Stomach (tissue), 9 donors: Measurements from ENCODE around the gene DLG2. TPM values are rescaled to one million over a fixed set of nuclear protein-coding genes. Genes with fewer than 3 reads are reported as not detected.

ENCODE experiments used
- DNase-seq, 2 donors: peaks; one replicate each; pipeline versions ENCODE4 v3.0.0 to v3.0.0-alpha.2; 2013 to 2019
- H3K27ac ChIP-seq, 5 donors: fragments of 200-600 bp in 4 of 5; sonication (generic) in 4 of 5; one replicate each; pipeline ENCODE4 v1.5.1; 2013 to 2019; ENCODE audit warnings: mild to moderate bottlenecking in 1 of 5, moderate library complexity in 1 of 5
- H3K27me3 ChIP-seq, 3 donors: fragments of 200-600 bp; sonication (generic); one replicate each; pipeline ENCODE4 v1.5.1; 2017 to 2019; ENCODE audit warnings: mixed run types in 1 of 3
- H3K36me3 ChIP-seq, 4 donors: fragments of 200-600 bp; sonication (generic); 1 replicate in 3 of 4; 2 replicates in 1 of 4; pipeline ENCODE4 v1.5.1; 2016 to 2019
- H3K4me1 ChIP-seq, 4 donors: fragments of 200-600 bp; sonication (generic); one replicate each; pipeline ENCODE4 v1.5.1; 2016 to 2019
- H3K4me3 ChIP-seq, 4 donors: fragments of 200-600 bp; sonication (generic) in 3 of 4; one replicate each; pipeline ENCODE4 v1.5.1; 2016 to 2019; ENCODE audit warnings: mild to moderate bottlenecking in 1 of 4
- H3K9me3 ChIP-seq, 4 donors: fragments of 200-600 bp; sonication (generic); one replicate each; pipeline ENCODE4 v1.5.1; 2016 to 2019
- EP300 ChIP-seq: sonication (generic); formaldehyde crosslinking; IDR thresholded peaks from one replicate; pipeline ENCODE4 v1.6.1; 2017; ENCODE audit warnings: antibody characterized with exemption
- POLR2A ChIP-seq, 4 donors: fragments of 450-650 bp; IDR thresholded peaks; one replicate each; pipeline ENCODE4 v1.6.1; 2016; ENCODE audit warnings: antibody characterized with exemption in 4 of 4, control low read depth in 2 of 4, mild to moderate bottlenecking in 1 of 4, moderate library complexity in 1 of 4
- POLR2AphosphoS5 ChIP-seq, 3 donors: sonication (generic); formaldehyde crosslinking; IDR thresholded peaks; one replicate each; pipeline ENCODE4 v1.6.1; 2016; ENCODE audit warnings: antibody characterized with exemption in 3 of 3
- WGBS, 5 donors: extraction: QIAGEN DNeasy Blood & Tissue Kit in 3 of 5; methylation state at CpG; one replicate each; pipeline versions ENCODE4 v1.1.5 to v1.1.7; 2013 to 2018; 5-methylcytosine and 5-hydroxymethylcytosine counted together
- intact Hi-C: fragments of 100-400 bp; cut with DNase I; formaldehyde crosslinking; loops from one replicate; pipeline ENCODE4 v1.15.1; 2023; ENCODE audit warnings: low total_unique reads
- polyA plus RNA-seq, 3 donors: library from polyadenylated mRNA; stranded (reverse); fragments of 200-250 nt; gene quantifications; one replicate each; pipeline ENCODE4 v1.2.3, GENCODE V29; 2013
- total RNA-seq, 5 donors: library from RNA; depleted of rRNA; stranded (reverse); fragments of >200 nt; gene quantifications; one replicate each; pipeline versions ENCODE4 v1.1.0 to v1.2.3, GENCODE V29; 2014 to 2016
- TF ChIP-seq, protein P1 (sequence below), 7 experiments: fragments of 450-650 bp in 4 of 7; fragments of 200-600 bp in 3 of 7; sonication (generic) in 3 of 7; IDR thresholded peaks; one replicate each; pipeline ENCODE4 v1.5.1; 2016 to 2019; ENCODE audit warnings: antibody characterized with exemption in 7 of 7, control low read depth in 2 of 7, mild to moderate bottlenecking in 1 of 7
- donor health status: healthy with polysubstance abuse.
- donor health status: Bipolar disorder and iron deficiency.
- donor health status: healthy.

DLG2 gene
- total and polyA plus RNA-seq, 8 donors: 1.3 to 19.1 (median 3.5) TPM

- Histone ChIP-seq H3K4me3 (no peak overlapping the region), H3K27ac (no peak overlapping the region), H3K27me3 (no peaks in the 10 kb centered on the region), H3K4me1 (no peaks in the 10 kb centered on the region), H3K9me3 (peaks cover 0 to 21% (median 9%) of the 10 kb centered on the region in 4 donors), H3K36me3 (peaks cover 0 to 19% (median 2%) of the 10 kb centered on the region in 4 donors)
- intact Hi-C loops: no loop called here
- TF ChIP-seq, protein P1, sequence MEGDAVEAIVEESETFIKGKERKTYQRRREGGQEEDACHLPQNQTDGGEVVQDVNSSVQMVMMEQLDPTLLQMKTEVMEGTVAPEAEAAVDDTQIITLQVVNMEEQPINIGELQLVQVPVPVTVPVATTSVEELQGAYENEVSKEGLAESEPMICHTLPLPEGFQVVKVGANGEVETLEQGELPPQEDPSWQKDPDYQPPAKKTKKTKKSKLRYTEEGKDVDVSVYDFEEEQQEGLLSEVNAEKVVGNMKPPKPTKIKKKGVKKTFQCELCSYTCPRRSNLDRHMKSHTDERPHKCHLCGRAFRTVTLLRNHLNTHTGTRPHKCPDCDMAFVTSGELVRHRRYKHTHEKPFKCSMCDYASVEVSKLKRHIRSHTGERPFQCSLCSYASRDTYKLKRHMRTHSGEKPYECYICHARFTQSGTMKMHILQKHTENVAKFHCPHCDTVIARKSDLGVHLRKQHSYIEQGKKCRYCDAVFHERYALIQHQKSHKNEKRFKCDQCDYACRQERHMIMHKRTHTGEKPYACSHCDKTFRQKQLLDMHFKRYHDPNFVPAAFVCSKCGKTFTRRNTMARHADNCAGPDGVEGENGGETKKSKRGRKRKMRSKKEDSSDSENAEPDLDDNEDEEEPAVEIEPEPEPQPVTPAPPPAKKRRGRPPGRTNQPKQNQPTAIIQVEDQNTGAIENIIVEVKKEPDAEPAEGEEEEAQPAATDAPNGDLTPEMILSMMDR (IDR thresholded peaks at IDR 0.05): no peak
- TF ChIP-seq EP300 (no peak), POLR2A (IDR thresholded peaks at IDR 0.05) (no peak), POLR2AphosphoS5 (IDR thresholded peaks at IDR 0.05) (no peak)
- WGBS, 5 donors: 53 to 63% (median 59%) methylated on average over 6 of the region's 6 CpGs
- DNase-seq: peak in 1 of 2 donors; percentile 23
These were observed 86.4 kb downstream of the DLG2 start for GRCh38 chr11:85540635-85541205.

GRCh38 chr11:85540181-85540580 is 87.0 kb downstream of the DLG2 start:
- Histone ChIP-seq H3K27ac (no peak overlapping the region), H3K4me3 (no peak overlapping the region), H3K4me1 (no peaks in the 10 kb centered on the region), H3K27me3 (no peaks in the 10 kb centered on the region), H3K9me3 (peaks cover 0 to 26% (median 12%) of the 10 kb centered on the region in 4 donors), H3K36me3 (peaks cover 0 to 25% (median 2%) of the 10 kb centered on the region in 4 donors)
- DNase-seq: no peak
- 80 to 92% (median 83%) methylated on average over 5 of the region's 5 CpGs for WGBS, 5 donors
- intact Hi-C loops: no loop called here
- TF ChIP-seq EP300: no peak
- TF ChIP-seq, protein P1 (IDR thresholded peaks at IDR 0.05): no peak
- TF ChIP-seq POLR2A (IDR thresholded peaks at IDR 0.05): no peak
- no peak for TF ChIP-seq POLR2AphosphoS5 (IDR thresholded peaks at IDR 0.05)

DNA sequence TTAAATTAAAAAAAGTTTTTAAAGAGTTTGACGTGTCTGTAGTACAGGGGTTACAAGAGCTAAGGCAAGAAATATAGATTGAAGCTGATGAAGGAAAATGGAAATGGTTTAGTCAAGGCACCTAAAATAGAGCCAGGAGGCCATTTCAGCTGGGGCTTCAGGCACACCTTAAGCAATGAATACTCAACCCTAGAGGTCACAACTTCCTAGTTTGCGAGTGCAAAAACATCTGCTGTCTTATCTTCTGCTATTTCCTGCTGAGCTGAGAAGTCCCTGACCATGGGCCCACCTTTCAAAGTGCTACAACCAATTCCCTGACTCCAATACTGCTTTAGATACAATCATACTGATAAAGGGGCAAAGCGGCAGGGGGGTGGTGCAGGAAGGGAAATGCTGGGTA is 87.4 kb downstream of the DLG2 start:
- no peak for DNase-seq
- Histone ChIP-seq H3K4me1 (no peaks in the 10 kb centered on the region), H3K4me3 (no peak overlapping the region), H3K36me3 (peaks cover 0 to 29% (median 2%) of the 10 kb centered on the region in 4 donors), H3K27ac (no peak overlapping the region), H3K27me3 (no peaks in the 10 kb centered on the region), H3K9me3 (peaks cover 0 to 31% (median 14%) of the 10 kb centered on the region in 4 donors)
- 68 to 80% (median 75%) methylated on average over 3 of the region's 3 CpGs for WGBS, 5 donors
- intact Hi-C loops: no loop called here
- TF ChIP-seq POLR2A (IDR thresholded peaks at IDR 0.05): no peak
- TF ChIP-seq POLR2AphosphoS5 (IDR thresholded peaks at IDR 0.05): no peak
- TF ChIP-seq EP300: no peak
- TF ChIP-seq, protein P1 (IDR thresholded peaks at IDR 0.05): no peak

- Histone ChIP-seq H3K27me3 (no peaks in the 10 kb centered on the region), H3K9me3 (peaks cover 0 to 34% (median 17%) of the 10 kb centered on the region in 4 donors), H3K4me3 (no peak overlapping the region), H3K4me1 (no peaks in the 10 kb centered on the region), H3K27ac (no peak overlapping the region), H3K36me3 (peaks cover 0 to 32% (median 2%) of the 10 kb centered on the region in 4 donors)
- 80 to 95% (median 85%) methylated on average over 1 of the region's 1 CpG for WGBS, 5 donors
- TF ChIP-seq EP300: no peak
- TF ChIP-seq, protein P1 (IDR thresholded peaks at IDR 0.05): no peak
- TF ChIP-seq POLR2AphosphoS5 (IDR thresholded peaks at IDR 0.05): no peak
- TF ChIP-seq POLR2A (IDR thresholded peaks at IDR 0.05): no peak
- intact Hi-C loops: no loop called here
- DNase-seq: no peak
These were observed 88.0 kb downstream of the DLG2 start for GRCh38 chr11:85539029-85539689.
